Lung microvascular endothelial cell (primary cell): ENCODE measurements around the gene UACA. TPM values are rescaled to one million over a fixed set of nuclear protein-coding genes. Genes with fewer than 3 reads are reported as not detected.

Experiments
- DNase-seq, 2 donors: peaks; one replicate each; pipeline versions ENCODE4 v3.0.0 to v3.0.0-alpha.2; 2010; ENCODE audit warnings: low read depth in 2 of 2
- total RNA-seq: library from RNA; depleted of rRNA; stranded (reverse); fragments of >200 nt; gene quantifications from 2 replicates; pipeline ENCODE4 v1.2.1, GENCODE V29; 2014

UACA gene
- total RNA-seq, 1 donor from 2014 or later, result 189 TPM

GRCh38 chr15:70788114-70789049, 25.0 kb upstream of the UACA start:
- no peak for DNase-seq

DNA sequence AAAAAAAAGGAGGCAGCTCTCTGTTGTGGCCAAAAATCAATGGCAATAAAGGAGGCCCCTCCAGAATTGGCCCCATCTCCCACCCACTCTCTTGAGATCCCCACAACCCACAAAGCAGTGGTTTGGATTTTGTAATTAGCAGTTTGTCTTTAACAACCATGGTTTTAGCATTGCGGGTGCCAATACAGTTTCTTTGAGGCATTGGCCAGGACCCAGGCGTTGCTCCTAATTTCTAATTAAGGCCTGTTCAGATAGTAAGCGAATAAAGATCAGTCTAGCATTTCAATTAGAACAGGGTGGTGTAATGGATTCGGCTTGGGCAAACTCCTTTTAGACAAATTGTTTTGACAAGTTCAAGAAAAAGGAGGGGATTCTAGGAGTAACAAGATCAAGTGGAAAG, 23.6 kb upstream of the UACA start:
- DNase-seq, result no peak

DNA sequence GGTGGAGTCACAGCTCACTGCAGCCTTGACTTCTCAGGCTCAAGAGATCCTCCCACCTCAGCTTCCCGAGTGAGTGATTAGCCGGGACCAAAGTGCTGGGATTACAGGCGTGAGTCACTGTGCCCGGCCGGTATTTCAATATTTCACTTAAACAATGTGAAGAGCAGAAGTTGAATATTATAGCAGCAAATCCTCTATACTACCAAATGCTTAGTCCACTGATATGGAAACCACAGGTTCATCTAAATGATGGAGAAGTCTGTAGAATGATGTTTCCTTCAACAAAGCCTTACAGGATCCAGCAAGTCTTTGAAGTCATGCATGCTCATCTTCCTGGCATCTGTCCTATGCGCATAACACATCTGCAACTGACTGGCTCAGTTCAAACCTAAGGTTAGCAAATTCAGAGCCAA, 20.3 kb upstream of the UACA start:
- DNase-seq, result peak in 1 of 2 donors; percentile 78

DNA sequence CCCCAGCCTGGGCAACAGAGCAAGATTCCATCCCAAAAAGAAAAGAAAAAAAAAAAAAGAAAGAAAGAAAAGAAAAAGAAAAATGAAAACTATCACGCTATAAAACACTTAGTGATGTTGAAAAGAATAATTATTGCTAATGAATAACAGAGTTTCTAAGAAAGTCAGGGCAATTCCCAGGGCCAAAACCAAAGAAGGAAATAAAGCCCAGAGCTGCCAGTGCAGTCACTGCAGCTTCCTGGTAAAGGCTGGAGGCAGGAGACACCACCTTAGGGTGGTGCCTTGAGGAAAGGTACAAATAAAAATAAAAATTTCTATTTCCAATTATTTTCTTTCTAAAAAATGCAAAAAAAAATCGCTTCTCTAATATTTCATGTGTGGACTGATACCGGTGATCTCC, 19.7 kb upstream of the UACA start:
- no peak for DNase-seq

DNA sequence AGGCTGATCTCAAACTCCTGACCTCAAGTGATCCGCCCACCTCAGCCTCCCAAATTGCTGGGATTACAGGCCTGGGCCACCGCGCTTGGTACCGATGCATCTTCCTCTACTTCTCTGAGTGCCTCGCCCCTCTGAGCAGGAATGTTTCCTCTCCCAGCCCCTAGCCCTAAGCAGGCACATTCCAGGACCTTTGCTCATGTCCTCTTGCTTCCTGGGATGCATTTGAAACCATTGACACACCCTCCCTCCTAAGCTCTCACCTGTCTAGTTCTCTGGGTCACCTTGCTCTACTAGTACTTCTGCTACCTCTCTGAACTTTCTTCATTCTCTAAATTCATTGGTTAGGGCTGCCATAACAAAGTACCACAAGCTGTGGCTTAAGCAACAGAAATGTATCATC, 17.9 kb upstream of the UACA start:
- no peak for DNase-seq

- DNase-seq, result peak in 1 of 2 donors; percentile 77
These were observed 15.1 kb upstream of the UACA start for GRCh38 chr15:70778258-70779076.

GRCh38 chr15:70777170-70777926, 14.0 kb upstream of the UACA start:
- DNase-seq, result peak in 1 of 2 donors; percentile 87

GRCh38 chr15:70775160-70775559, 11.8 kb upstream of the UACA start:
- peak in 1 of 2 donors; percentile 79 for DNase-seq

DNA sequence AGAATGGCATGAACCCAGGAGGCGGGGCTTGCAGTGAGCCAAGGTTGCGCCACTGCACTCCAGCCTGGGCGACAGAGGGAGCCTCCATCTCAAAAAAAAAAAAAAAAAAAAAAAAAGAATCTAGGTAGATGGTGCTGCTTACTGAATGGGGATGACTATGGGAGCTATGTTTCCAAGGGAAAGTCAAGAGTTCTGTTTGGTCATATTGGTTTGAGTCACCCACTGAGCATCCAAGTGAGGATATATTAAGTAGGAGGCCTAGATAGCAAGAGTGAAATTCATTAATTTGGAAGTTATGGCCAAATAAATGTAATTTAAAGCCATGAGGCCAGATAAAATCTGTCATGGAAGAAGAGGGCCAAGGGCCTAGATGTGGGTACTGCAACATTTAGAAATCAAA, 9.0 kb upstream of the UACA start:
- DNase-seq, result no peak

GRCh38 chr15:70770863-70771262, 7.5 kb upstream of the UACA start:
- DNase-seq, result peak; percentile 57 to 66

GRCh38 chr15:70768257-70768883, 5.0 kb upstream of the UACA start:
- DNase-seq, result peak; percentile 32 to 62

- no peak for DNase-seq
These were observed 4.3 kb upstream of the UACA start for GRCh38 chr15:70767667-70768066.

DNA sequence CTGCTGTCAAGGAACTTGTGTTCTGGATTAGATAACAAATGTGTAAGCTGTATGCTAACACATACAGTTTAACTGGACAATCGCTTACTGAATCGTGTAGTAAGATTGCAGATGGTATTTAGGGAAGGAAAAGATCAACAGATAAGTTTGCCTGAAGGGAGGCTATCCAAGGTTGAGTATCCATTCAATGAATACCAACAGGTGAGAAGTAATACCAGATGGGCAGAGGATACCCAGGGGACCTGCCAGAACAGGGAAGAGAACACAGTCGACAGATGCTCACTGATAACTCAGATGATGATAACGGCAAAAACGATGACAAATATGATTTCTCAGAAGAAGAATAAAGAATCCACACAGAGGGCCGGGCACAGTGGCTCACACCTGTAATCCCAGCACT, 3.2 kb upstream of the UACA start:
- DNase-seq, result no peak

DNA sequence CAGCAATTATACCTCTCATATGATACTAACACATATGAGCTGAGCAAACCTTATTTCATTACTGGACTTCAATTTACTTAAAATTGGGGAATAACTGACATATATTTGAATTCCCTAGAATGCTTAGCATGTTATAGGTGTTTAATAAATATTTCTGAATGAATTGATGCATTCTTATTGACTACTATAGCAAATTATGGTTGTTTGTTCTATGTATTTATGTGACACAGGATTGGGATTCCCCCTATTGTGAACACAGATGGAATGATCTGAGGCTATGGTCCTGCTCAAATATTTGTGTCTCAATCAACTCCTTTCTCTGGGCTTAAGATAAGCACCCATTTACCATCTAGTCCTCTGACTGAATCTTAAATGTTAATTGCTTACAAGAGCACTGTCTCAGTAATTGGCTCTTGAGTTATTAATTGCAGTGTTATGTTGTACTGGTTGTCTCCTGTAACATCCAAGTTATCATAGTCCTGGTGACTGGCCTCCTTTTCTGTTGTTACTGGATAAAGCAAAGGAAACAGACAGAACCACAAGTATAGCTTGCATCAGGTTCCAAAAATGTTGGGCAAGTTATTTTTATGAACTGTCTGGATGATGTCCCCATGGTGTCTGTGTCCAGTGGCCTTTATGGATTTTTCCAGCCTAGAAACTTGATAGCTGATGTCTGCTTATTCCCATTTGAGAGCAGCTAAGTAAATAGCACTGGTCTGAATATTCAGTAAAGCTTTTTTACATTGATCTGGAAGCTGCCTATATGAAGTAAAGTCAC, 2.3 kb upstream of the UACA start:
- peak in 1 of 2 donors; percentile 70 for DNase-seq

DNA sequence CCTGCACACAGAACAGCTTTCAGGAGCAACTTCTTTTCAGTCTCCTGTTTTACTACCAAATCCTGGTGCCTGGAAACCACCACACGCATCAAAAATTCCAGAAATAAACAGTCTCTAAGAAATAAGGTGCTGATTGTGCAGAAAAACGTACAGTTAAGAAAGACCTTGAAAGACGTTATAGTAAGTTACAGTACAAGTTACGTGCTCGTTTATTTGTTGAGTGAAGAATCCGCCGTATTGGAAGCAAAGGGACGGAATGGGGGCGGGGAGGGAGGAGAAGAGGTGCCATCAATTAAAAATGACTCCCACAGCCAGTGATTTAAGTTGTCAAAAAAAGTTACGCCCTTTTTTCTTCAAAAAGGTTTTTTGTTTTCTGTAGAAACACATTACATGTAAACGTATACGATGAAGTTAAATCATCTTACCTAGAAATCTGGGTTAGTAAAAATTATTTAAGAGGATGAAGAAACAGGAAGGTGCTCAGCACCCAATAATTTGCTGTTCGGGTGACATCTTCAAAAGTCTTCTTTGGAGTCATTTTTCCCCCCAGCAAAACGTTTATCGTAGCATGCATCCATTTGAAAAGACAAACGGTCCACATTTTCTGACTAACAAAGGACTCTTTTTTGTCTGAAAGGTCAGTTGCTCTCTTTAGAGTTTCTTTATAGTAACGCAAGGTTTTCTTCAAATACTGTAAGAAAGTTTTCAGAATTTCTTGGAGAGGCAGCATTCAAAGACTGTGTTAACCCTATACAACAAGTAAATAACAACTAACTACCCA, 782 bp upstream of the UACA start:
- no peak for DNase-seq

DNA sequence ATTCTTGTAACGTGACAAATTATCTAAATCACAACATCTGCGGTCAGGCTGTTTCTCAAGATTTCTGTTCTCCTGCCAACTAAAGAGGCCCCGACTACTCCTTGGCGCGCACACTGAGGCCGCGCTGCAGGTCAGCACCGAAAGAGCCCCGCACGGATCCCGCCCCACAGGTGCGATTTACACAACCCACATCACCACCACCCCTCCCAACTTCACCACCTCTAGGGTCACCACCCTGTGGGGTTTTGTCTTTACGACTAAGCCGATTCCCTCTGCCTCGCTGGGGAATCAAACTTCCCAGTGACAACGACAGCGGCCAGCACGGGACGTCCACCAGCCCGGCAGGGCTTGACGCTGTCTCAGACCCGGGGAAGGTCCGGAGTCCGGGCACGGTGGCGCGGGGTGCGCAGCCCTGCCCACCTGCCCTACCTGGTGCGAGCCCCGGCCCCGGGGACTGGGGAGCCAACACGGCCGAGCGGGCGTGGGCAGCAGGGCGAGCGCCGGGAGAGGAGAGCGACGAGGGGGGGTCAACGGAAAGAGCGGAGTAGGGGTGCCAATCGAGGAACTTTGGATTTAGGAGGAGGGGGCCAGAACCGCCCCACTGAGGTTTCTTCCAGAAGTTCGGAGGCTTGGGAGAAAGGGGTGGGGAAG, 764 bp downstream of the UACA start:
- DNase-seq, result peak; percentile 35 to 60

DNA sequence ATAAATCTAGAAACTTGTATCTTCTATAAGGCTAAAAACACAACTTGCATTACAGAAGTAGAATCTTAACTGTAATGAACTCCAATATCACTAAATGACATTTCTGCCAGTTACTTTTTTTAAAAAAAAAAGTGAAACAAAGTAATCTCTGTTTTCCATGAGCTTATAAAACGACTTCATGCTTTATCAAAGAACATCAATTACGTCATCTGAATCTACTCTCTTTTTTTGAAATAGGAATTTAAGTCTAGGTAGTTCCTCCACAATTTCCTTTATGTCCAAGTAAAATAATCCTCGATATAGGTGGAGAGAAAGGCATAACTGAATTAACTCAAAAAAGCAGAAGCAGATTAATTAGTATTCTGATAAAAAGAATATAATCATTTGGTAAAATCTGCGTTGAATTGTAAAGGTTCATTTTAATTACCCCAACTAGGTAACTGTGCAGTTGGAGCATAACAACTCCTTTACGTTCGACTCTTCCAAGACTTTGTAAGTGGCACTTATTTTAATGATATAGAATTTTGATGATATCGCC, 1.4 kb downstream of the UACA start:
- peak in 1 of 2 donors; percentile 36 for DNase-seq

GRCh38 chr15:70761046-70761445, 2.3 kb downstream of the UACA start:
- DNase-seq, result no peak
